ENCODE results near the gene INSRR. TPM values are rescaled to one million over a fixed set of nuclear protein-coding genes. Genes with fewer than 3 reads are reported as not detected.

Gene INSRR
- total RNA-seq, 2 donors from 2014 or later: under 0.01 TPM; not detected in 1

DNA sequence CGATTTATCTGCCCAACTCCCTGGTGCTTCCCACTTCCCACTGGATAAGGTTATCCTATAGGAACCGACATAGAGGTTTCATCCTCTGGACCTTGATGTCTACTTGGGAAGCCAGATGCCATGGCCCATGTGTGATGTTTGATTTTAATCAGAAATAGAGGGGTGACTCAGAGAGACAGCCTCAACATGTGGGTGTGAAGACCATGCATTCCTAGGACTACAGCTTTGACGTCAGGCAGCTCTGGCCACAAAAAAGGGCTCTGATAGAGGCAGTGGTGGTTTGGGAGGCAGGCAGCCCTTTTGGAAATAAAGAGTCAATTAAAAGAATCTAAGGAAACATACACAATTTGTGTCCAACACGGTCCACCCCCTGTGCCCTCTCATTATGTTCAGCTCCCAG lies 37.1 kb downstream of the INSRR start:
- no peak for DNase-seq
- WGBS, 2 donors: 60 to 63% methylated on average over 4 of the region's 4 CpGs
- no peaks in the 10 kb centered on the region for H3K27me3 ChIP-seq
- no peak for ATAC-seq
- H3K4me3 ChIP-seq: no peak overlapping the region
- no peaks in the 10 kb centered on the region for H3K9me3 ChIP-seq
- intact Hi-C loops (cut with DNase I): no loop called here
- no peaks in the 10 kb centered on the region for H3K36me3 ChIP-seq (replicated peaks in 1 of 2; ENCODE audit: insufficient read depth in 1 of 2, low read depth in 2 of 2)
- TF ChIP-seq CTCF (IDR thresholded peaks at IDR 0.05): no peak
- no peak for TF ChIP-seq POLR2A (IDR thresholded peaks at IDR 0.05)
- H3K27ac ChIP-seq: no peak overlapping the region
- H3K4me1 ChIP-seq: no peaks in the 10 kb centered on the region

GRCh38 chr1:156816561-156817328 lies 42.2 kb downstream of the INSRR start, which contains the start of gene SH2D2A:
TSS of gene SH2D2A (minus strand) at chr1:156816848. CDS start at chr1:156816708, 140 bp downstream.
- no peaks in the 10 kb centered on the region for H3K9me3 ChIP-seq
- TF ChIP-seq POLR2A (IDR thresholded peaks at IDR 0.05) (peak in 2 of 3 donors; percentile 41 to 48), CTCF (IDR thresholded peaks at IDR 0.05) (no peak)
- H3K27ac ChIP-seq: peak within 1 kb of the TSS in 3 of 4 donors; percentile 34 to 62 (median 53)
- peak in 3 of 4 donors; percentile 39 to 60 (median 40) for DNase-seq
- H3K36me3 ChIP-seq (replicated peaks in 1 of 2; ENCODE audit: insufficient read depth in 1 of 2, low read depth in 2 of 2): no peaks in the 10 kb centered on the region
- no peaks in the 10 kb centered on the region for H3K27me3 ChIP-seq
- WGBS, 2 donors: 44 to 58% methylated on average over 10 of the region's 10 CpGs
- no peak within 1 kb of the TSS for H3K4me3 ChIP-seq
- H3K4me1 ChIP-seq: peaks cover 13% of the 10 kb centered on the region
- ATAC-seq: peak; percentile 19
- intact Hi-C loops (cut with DNase I): no loop called here

DNA sequence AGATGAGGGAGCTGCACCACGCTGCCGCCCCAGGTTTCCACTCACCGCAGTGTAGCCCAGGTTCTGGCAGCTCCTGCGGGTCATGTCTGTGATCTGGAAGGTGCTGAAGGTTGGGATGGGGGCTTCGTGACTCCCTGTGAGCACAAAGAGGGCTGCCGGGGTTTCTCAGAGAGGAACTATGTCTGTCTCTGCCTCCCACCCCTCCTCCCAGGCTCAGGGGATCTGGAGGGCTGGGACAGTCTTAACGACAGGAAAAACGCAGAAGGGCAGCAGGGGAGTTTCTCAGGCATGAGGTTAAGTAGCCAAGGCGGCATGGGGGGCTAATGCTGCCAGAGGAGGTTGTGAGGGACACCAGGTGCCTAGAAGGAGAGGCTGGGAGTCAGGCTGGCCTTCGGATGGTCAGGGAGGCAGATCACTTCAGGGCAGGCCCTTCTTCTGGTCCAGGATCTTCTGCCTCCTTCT lies 42.9 kb downstream of the INSRR start:
- Histone ChIP-seq H3K9me3 (no peaks in the 10 kb centered on the region), H3K4me3 (no peak overlapping the region), H3K27ac (peak overlapping the region in 3 of 4 donors; percentile 34 to 62 (median 53)), H3K4me1 (peaks cover 13% of the 10 kb centered on the region), H3K27me3 (no peaks in the 10 kb centered on the region), H3K36me3 (replicated peaks in 1 of 2; ENCODE audit: insufficient read depth in 1 of 2, low read depth in 2 of 2) (no peaks in the 10 kb centered on the region)
- ATAC-seq (no peak), DNase-seq (no peak)
- intact Hi-C loops (cut with DNase I): no loop called here
- WGBS, 2 donors: 58 to 66% methylated on average over 10 of the region's 10 CpGs
- TF ChIP-seq POLR2A (IDR thresholded peaks at IDR 0.05): no peak
- TF ChIP-seq CTCF (IDR thresholded peaks at IDR 0.05): no peak

DNA sequence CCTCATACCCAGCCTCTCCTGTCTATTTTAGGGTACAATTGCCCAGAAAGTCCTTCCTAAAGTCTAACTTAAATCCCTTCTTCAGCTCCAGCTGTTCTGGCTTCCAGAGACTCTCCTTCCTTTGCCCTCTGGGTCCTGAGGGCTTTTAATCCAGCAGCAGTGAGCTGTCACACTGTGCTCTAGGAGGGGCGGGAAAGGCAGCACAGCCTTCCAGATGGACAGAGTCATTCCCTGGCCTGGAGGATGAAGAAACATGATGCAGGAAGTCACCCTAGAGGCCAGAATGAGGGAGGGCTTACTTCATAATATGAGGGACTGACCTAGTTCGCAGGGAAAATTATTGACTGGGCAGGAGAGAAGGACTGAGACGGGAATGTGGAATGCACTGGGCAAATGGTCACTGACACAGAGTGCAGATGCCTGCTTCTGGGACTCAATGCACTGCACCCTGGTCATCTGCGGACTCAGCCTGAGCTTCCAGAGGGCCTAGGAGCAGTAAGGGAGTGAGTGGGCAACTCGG lies 43.5 kb downstream of the INSRR start:
- 49 to 61% methylated on average over 5 of the region's 5 CpGs for WGBS, 2 donors
- intact Hi-C loops (cut with DNase I): no loop called here
- H3K4me3 ChIP-seq: no peak overlapping the region

More for the DNA sequence above, 43.5 kb downstream of the INSRR start:
- DNase-seq (peak; percentile 26 to 56 (median 44)), ATAC-seq (peak; percentile 57)
- H3K36me3 ChIP-seq (replicated peaks in 1 of 2; ENCODE audit: insufficient read depth in 1 of 2, low read depth in 2 of 2): no peaks in the 10 kb centered on the region
- H3K9me3 ChIP-seq: no peaks in the 10 kb centered on the region
- peak overlapping the region in 3 of 4 donors; percentile 34 to 62 (median 53) for H3K27ac ChIP-seq
- H3K4me1 ChIP-seq: peaks cover 13% of the 10 kb centered on the region
- TF ChIP-seq POLR2A (IDR thresholded peaks at IDR 0.05) (peak in 2 of 3 donors; percentile 34 to 41), CTCF (IDR thresholded peaks at IDR 0.05) (no peak)
- no peaks in the 10 kb centered on the region for H3K27me3 ChIP-seq

All from body of pancreas (tissue), 4 donors.